ENCODE results near the gene STPG1. TPM values are rescaled to one million over a fixed set of nuclear protein-coding genes. Genes with fewer than 3 reads are reported as not detected.

The STPG1 gene
- total and polyA plus RNA-seq, 2 donors (not counting 3 experiments of a cell fraction or from before 2014, with no cell fraction given): 6.3 to 10.2 TPM

GRCh38 chr1:24340770-24341169 lies 72.8 kb downstream of the STPG1 start:
- CTCF ChIA-PET: no interaction called here
- no peaks in the 10 kb centered on the region for H3K4me1 ChIP-seq (ENCODE audit: control insufficient read depth, extremely low read depth, insufficient read depth, low read length)

GRCh38 chr1:24339996-24340395 lies 73.6 kb downstream of the STPG1 start:
- no peaks in the 10 kb centered on the region for H3K9me3 ChIP-seq (replicated peaks; ENCODE audit: control insufficient read depth, insufficient read depth, low read length)
- no peaks in the 10 kb centered on the region for H3K9me1 ChIP-seq (replicated peaks; ENCODE audit: control insufficient read depth, extremely low read depth, insufficient read depth, low read length)
- H3K4me2 ChIP-seq (ENCODE audit: insufficient read depth, low read length): no peak overlapping the region
- no peak overlapping the region for H2AFZ ChIP-seq (ENCODE audit: low read depth, low read length)
- no peak for TF ChIP-seq CTCF (IDR thresholded peaks at IDR 0.05; ENCODE audit: extremely low read depth in 1 of 2, insufficient read depth in 1 of 2, low read depth in 1 of 2, low read length in 2 of 2)
- no peak for TF ChIP-seq FOS (IDR thresholded peaks at IDR 0.05; ENCODE audit: borderline replicate concordance, insufficient read depth, low read length)
- TF ChIP-seq JUN (IDR thresholded peaks at IDR 0.05; ENCODE audit: borderline replicate concordance, insufficient read depth, insufficient read length, low read depth): no peak
- TF ChIP-seq POLR2AphosphoS5 (IDR thresholded peaks at IDR 0.05; ENCODE audit: insufficient read depth, low read depth, low read length): no peak
- TF ChIP-seq POLR2A (IDR thresholded peaks at IDR 0.05; ENCODE audit: low read depth, low read length): no peak
- no peak for TF ChIP-seq GATA2 (IDR thresholded peaks at IDR 0.05; ENCODE audit: insufficient read depth, insufficient read length, low read depth, low read length)
- TF ChIP-seq EZH2 (IDR thresholded peaks at IDR 0.05; ENCODE audit: borderline replicate concordance, low read depth, low read length, severe bottlenecking): no peak
- TF ChIP-seq MAX (IDR thresholded peaks at IDR 0.05; ENCODE audit: insufficient read depth, insufficient read length): no peak
- no peak for TF ChIP-seq MYC (IDR thresholded peaks at IDR 0.05; ENCODE audit: low read depth, low read length)
- no peak for DNase-seq (ENCODE audit: low read depth, low spot score)
- no peaks in the 10 kb centered on the region for H3K79me2 ChIP-seq (ENCODE audit: control insufficient read depth, insufficient read depth, low read length)
- no peaks in the 10 kb centered on the region for H3K4me1 ChIP-seq (ENCODE audit: control insufficient read depth, extremely low read depth, insufficient read depth, low read length)
- H3K9ac ChIP-seq (replicated peaks; ENCODE audit: extremely low read depth, insufficient read depth, low read length): no peak overlapping the region
- no peak for FAIRE-seq
- BruUV-seq (replicated peaks): no TSS peak
- H3K27ac ChIP-seq (ENCODE audit: insufficient read depth, low read depth, low read length): no peak overlapping the region
- intact Hi-C loops (cut with micrococcal nuclease) (no loop called here), dilution Hi-C loops (cut with MboI; ENCODE audit: extremely low pct_ligation_motif_present, low sequenced_read_pairs) (no loop called here)
- H4K20me1 ChIP-seq (replicated peaks; ENCODE audit: control insufficient read depth, extremely low read depth, insufficient read depth, low read length): no peaks in the 10 kb centered on the region
- POLR2A ChIA-PET: no interaction called here
- no peak overlapping the region for H3K4me3 ChIP-seq (replicated peaks in 1 of 3; ENCODE audit: insufficient read depth in 1 of 3, low read depth in 1 of 3, low read length in 3 of 3)
- CTCF ChIA-PET: no interaction called here
- H3K36me3 ChIP-seq (ENCODE audit: control insufficient read depth in 2 of 2, extremely low read depth in 1 of 2, insufficient read depth in 2 of 2, low read length in 2 of 2): no peaks in the 10 kb centered on the region
- H3K27me3 ChIP-seq (ENCODE audit: control insufficient read depth in 2 of 2, insufficient read depth in 2 of 2, low read length in 2 of 2): no peaks in the 10 kb centered on the region

More at GRCh38 chr1:24340770-24341169, 72.8 kb downstream of the STPG1 start:
- dilution Hi-C loops (cut with MboI; ENCODE audit: extremely low pct_ligation_motif_present, low sequenced_read_pairs) (no loop called here), intact Hi-C loops (cut with micrococcal nuclease) (no loop called here)
- Histone ChIP-seq H3K79me2 (ENCODE audit: control insufficient read depth, insufficient read depth, low read length) (no peaks in the 10 kb centered on the region), H3K9ac (replicated peaks; ENCODE audit: extremely low read depth, insufficient read depth, low read length) (no peak overlapping the region), H3K36me3 (ENCODE audit: control insufficient read depth in 2 of 2, extremely low read depth in 1 of 2, insufficient read depth in 2 of 2, low read length in 2 of 2) (no peaks in the 10 kb centered on the region), H2AFZ (ENCODE audit: low read depth, low read length) (no peak overlapping the region), H3K4me2 (ENCODE audit: insufficient read depth, low read length) (no peak overlapping the region), H3K9me1 (replicated peaks; ENCODE audit: control insufficient read depth, extremely low read depth, insufficient read depth, low read length) (no peaks in the 10 kb centered on the region), H3K4me3 (replicated peaks in 1 of 3; ENCODE audit: insufficient read depth in 1 of 3, low read depth in 1 of 3, low read length in 3 of 3) (no peak overlapping the region), H4K20me1 (replicated peaks; ENCODE audit: control insufficient read depth, extremely low read depth, insufficient read depth, low read length) (no peaks in the 10 kb centered on the region), H3K27me3 (ENCODE audit: control insufficient read depth in 2 of 2, insufficient read depth in 2 of 2, low read length in 2 of 2) (no peaks in the 10 kb centered on the region), H3K27ac (ENCODE audit: insufficient read depth, low read depth, low read length) (no peak overlapping the region), H3K9me3 (replicated peaks; ENCODE audit: control insufficient read depth, insufficient read depth, low read length) (no peaks in the 10 kb centered on the region)
- TF ChIP-seq GATA2 (IDR thresholded peaks at IDR 0.05; ENCODE audit: insufficient read depth, insufficient read length, low read depth, low read length) (no peak), MAX (IDR thresholded peaks at IDR 0.05; ENCODE audit: insufficient read depth, insufficient read length) (no peak)
- POLR2A ChIA-PET: no interaction called here
- no TSS peak for BruUV-seq (replicated peaks)
- DNase-seq (ENCODE audit: low read depth, low spot score) (no peak), FAIRE-seq (no peak)

Measured in endothelial cell of umbilical vein (primary cell).